Measurements from ENCODE around the gene C2orf92. TPM values are rescaled to one million over a fixed set of nuclear protein-coding genes. Genes with fewer than 3 reads are reported as not detected.

C2orf92 gene
- total RNA-seq, 2 experiments from 2014 or later = 5.9 to 11.2 TPM

- Histone ChIP-seq H3K27ac (ENCODE audit: low read depth, low read length, poor library complexity, severe bottlenecking) (no peak overlapping the region), H3K4me3 (ENCODE audit: low read depth, low read length, poor library complexity, severe bottlenecking) (no peak overlapping the region), H3K36me3 (ENCODE audit: insufficient read depth, low read length) (peaks cover 24% of the 10 kb centered on the region), H3K4me2 (ENCODE audit: low read length) (no peak overlapping the region), H3K9me3 (ENCODE audit: low read length) (no peaks in the 10 kb centered on the region), H3K9me2 (ENCODE audit: insufficient read depth, low read length) (no peaks in the 10 kb centered on the region), H2AFZ (ENCODE audit: low read length) (no peak overlapping the region), H3K4me1 (ENCODE audit: insufficient read depth, low read length, poor library complexity, severe bottlenecking) (peaks cover 20% of the 10 kb centered on the region), H3K79me2 (ENCODE audit: insufficient read depth, low read depth, low read length) (peaks cover 16% of the 10 kb centered on the region), H4K20me1 (ENCODE audit: insufficient read depth, low read length) (no peaks in the 10 kb centered on the region)
- TF ChIP-seq EZH2phosphoT487 (IDR thresholded peaks at IDR 0.05; ENCODE audit: borderline replicate concordance, low read depth, low read length) (no peak), CTCF (conservative IDR thresholded peaks at IDR 0.05; ENCODE audit: low read length) (no peak)
- intact Hi-C loops (cut with micrococcal nuclease; ENCODE audit: unreplicated experiment) = no loop called here
- BruUV-seq (replicated peaks) = no TSS peak
- ChIA-PET POLR2A (interaction anchor here (1.5 kb wide), 1 partner anchor 20 kb away, joined by 6 read pairs; no protein-coding TSS in a partner anchor), CTCF (ENCODE audit: unreplicated experiment) (no interaction called here)
- DNase-seq (ENCODE audit: low spot score) = no peak
Observed at GRCh38 chr2:97644023-97644717, 25.3 kb upstream of the C2orf92 start.

- Histone ChIP-seq H2AFZ (ENCODE audit: low read length) (peak overlapping the region; percentile 99), H3K79me2 (ENCODE audit: insufficient read depth, low read depth, low read length) (peaks cover 16% of the 10 kb centered on the region), H3K9me3 (ENCODE audit: low read length) (no peaks in the 10 kb centered on the region), H3K9me2 (ENCODE audit: insufficient read depth, low read length) (no peaks in the 10 kb centered on the region), H3K27ac (ENCODE audit: low read depth, low read length, poor library complexity, severe bottlenecking) (peak overlapping the region; percentile 15), H4K20me1 (ENCODE audit: insufficient read depth, low read length) (no peaks in the 10 kb centered on the region), H3K36me3 (ENCODE audit: insufficient read depth, low read length) (peaks cover 32% of the 10 kb centered on the region), H3K4me1 (ENCODE audit: insufficient read depth, low read length, poor library complexity, severe bottlenecking) (peaks cover 20% of the 10 kb centered on the region), H3K4me3 (ENCODE audit: low read depth, low read length, poor library complexity, severe bottlenecking) (peak overlapping the region; percentile 88), H3K4me2 (ENCODE audit: low read length) (peak overlapping the region; percentile 89)
- POLR2A ChIA-PET = interaction anchor here (0.6 to 4.2 kb wide), 7 partner anchors 19 to 72 kb away, joined by 3 to 44 read pairs (median 3); partner anchors contain the start of gene ACTR1B
- intact Hi-C loops (cut with micrococcal nuclease; ENCODE audit: unreplicated experiment) = loop anchor here (1.0 kb wide), 1 partner anchor 19 kb away; the partner anchor contains the start of gene ACTR1B
- TSS peak; percentile 92 for BruUV-seq (replicated peaks)
- TF ChIP-seq EZH2phosphoT487 (IDR thresholded peaks at IDR 0.05; ENCODE audit: borderline replicate concordance, low read depth, low read length) (no peak), CTCF (conservative IDR thresholded peaks at IDR 0.05; ENCODE audit: low read length) (no peak)
- CTCF ChIA-PET (ENCODE audit: unreplicated experiment) = interaction anchor here (1.4 to 1.7 kb wide), 3 partner anchors 16 to 19 kb away, joined by 4 to 7 read pairs (median 4); partner anchors contain the start of gene ACTR1B
- peak; percentile 14 for DNase-seq (ENCODE audit: low spot score)
Observed at GRCh38 chr2:97645112-97645694, 24.3 kb upstream of the C2orf92 start.
